Body of pancreas (tissue), 4 donors: ENCODE results near the gene R3HDM4.

Experiments used
- POLR2A ChIP-seq, 3 donors: fragments of 450-650 bp; IDR thresholded peaks; one replicate each; pipeline ENCODE4 v1.6.1; 2016; ENCODE audit warnings: antibody characterized with exemption in 3 of 3, mild to moderate bottlenecking in 2 of 3
- TF ChIP-seq, protein P1 (sequence below), 7 experiments: fragments of 450-650 bp in 4 of 7; fragments of 200-600 bp in 3 of 7; sonication (generic) in 3 of 7; IDR thresholded peaks; one replicate each; pipeline ENCODE4 v1.5.1; 2016 to 2019; ENCODE audit warnings: antibody characterized with exemption in 7 of 7

DNA sequence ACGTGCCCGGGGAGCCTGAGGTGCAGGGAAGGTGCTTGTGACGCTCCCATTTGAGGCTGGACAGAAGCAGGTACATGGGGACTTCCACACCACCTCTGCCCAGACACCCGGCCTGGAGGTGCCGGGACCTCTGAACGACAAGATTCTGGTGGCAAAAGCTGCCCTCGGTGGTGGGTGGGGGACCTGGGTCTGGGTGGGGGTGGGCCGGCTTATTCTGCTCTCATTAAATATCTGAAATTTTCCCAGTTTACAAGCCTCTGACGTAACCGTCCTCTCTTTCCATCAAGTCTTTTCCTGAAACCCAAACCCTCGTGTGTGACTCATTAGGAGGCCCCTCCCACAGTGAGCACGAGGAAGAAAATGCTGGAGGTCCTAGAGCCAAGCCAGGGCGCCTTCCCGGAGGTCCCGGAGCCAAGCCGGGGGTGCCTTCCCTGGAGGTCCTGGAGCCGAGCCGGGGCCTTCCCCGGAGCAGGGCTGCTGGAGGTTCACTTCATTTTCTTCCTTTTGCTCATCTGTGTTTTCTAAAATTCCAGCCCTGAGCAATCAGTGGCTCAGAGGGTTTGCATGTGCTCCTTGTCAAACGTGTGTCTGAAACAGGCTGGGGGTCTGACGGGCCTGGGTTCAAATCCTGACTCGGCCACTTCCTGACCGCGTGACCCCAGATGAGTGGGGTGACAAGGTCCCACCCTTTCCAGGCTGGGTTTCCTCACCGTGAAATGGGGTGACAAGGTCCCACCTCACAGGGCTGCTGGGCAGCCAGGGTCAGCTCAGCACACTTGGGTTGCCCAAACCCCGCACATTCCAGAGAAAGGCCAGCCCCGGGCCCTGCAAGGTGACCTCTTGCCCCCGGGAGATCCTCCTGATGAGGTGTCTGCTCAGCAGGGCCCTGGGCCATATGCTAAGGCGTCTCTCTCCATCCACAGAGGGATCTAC is 43.5 kb downstream of the R3HDM4 start:
- TF ChIP-seq, protein P1, sequence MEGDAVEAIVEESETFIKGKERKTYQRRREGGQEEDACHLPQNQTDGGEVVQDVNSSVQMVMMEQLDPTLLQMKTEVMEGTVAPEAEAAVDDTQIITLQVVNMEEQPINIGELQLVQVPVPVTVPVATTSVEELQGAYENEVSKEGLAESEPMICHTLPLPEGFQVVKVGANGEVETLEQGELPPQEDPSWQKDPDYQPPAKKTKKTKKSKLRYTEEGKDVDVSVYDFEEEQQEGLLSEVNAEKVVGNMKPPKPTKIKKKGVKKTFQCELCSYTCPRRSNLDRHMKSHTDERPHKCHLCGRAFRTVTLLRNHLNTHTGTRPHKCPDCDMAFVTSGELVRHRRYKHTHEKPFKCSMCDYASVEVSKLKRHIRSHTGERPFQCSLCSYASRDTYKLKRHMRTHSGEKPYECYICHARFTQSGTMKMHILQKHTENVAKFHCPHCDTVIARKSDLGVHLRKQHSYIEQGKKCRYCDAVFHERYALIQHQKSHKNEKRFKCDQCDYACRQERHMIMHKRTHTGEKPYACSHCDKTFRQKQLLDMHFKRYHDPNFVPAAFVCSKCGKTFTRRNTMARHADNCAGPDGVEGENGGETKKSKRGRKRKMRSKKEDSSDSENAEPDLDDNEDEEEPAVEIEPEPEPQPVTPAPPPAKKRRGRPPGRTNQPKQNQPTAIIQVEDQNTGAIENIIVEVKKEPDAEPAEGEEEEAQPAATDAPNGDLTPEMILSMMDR (IDR thresholded peaks at IDR 0.05): no peak
- TF ChIP-seq POLR2A (IDR thresholded peaks at IDR 0.05): no peak
